ENCODE measurements around the gene FADS6. TPM values are rescaled to one million over a fixed set of nuclear protein-coding genes. Genes with fewer than 3 reads are reported as not detected.

FADS6 gene
- total RNA-seq, 4 donors from 2014 or later, result 0.19 to 6.0 (median 1.9) TPM

GRCh38 chr17:74904687-74905409, 11.4 kb upstream of the FADS6 start:
- WGBS, 2 donors, result 73 to 86% methylated on average over 5 to 7 of the region's 7 CpGs
- no peaks in the 10 kb centered on the region for H3K9me3 ChIP-seq
- peaks cover 0 to 44% (median 0%) of the 10 kb centered on the region in 4 donors for H3K27me3 ChIP-seq
- TF ChIP-seq POLR2A (IDR thresholded peaks at IDR 0.05) (no peak), CTCF (IDR thresholded peaks at IDR 0.05) (no peak)
- peaks cover 6 to 41% (median 15%) of the 10 kb centered on the region in 3 donors for H3K4me1 ChIP-seq
- DNase-seq, result no peak
- intact Hi-C loops (cut with DNase I), result no loop called here
- no peaks in the 10 kb centered on the region for H3K36me3 ChIP-seq
- no peak overlapping the region for H3K4me3 ChIP-seq
- no peak overlapping the region for H3K27ac ChIP-seq

GRCh38 chr17:74903671-74904070, 10.2 kb upstream of the FADS6 start:
- no peaks in the 10 kb centered on the region for H3K9me3 ChIP-seq
- no peak overlapping the region for H3K4me3 ChIP-seq
- intact Hi-C loops (cut with DNase I), result no loop called here
- H3K27ac ChIP-seq, result no peak overlapping the region
- WGBS, 2 donors, result 54 to 56% methylated on average over 3 to 4 of the region's 6 CpGs
- TF ChIP-seq CTCF (IDR thresholded peaks at IDR 0.05) (no peak), POLR2A (IDR thresholded peaks at IDR 0.05) (no peak)
- H3K4me1 ChIP-seq, result peaks cover 5 to 39% (median 11%) of the 10 kb centered on the region in 3 donors
- peaks cover 0 to 44% (median 0%) of the 10 kb centered on the region in 4 donors for H3K27me3 ChIP-seq
- no peak for DNase-seq
- H3K36me3 ChIP-seq, result no peaks in the 10 kb centered on the region

- TF ChIP-seq CTCF (IDR thresholded peaks at IDR 0.05), result no peak
- no peak for TF ChIP-seq POLR2A (IDR thresholded peaks at IDR 0.05)
- intact Hi-C loops (cut with DNase I), result no loop called here
Observed at GRCh38 chr17:74903034-74903433, 9.6 kb upstream of the FADS6 start.

GRCh38 chr17:74901353-74902135, 8.1 kb upstream of the FADS6 start:
- WGBS, 2 donors, result 67 to 71% methylated on average over 12 to 14 of the region's 14 CpGs
- intact Hi-C loops (cut with DNase I), result no loop called here

More at GRCh38 chr17:74903034-74903433, 9.6 kb upstream of the FADS6 start:
- Histone ChIP-seq H3K27me3 (peaks cover 0 to 44% (median 0%) of the 10 kb centered on the region in 4 donors), H3K27ac (no peak overlapping the region), H3K36me3 (no peaks in the 10 kb centered on the region), H3K4me1 (peaks cover 0 to 39% (median 5%) of the 10 kb centered on the region in 3 donors), H3K4me3 (no peak overlapping the region), H3K9me3 (no peaks in the 10 kb centered on the region)
- 89 to 92% methylated on average over 7 to 9 of the region's 9 CpGs for WGBS, 2 donors
- no peak for DNase-seq

More at GRCh38 chr17:74901353-74902135, 8.1 kb upstream of the FADS6 start:
- peaks cover 0 to 40% (median 0%) of the 10 kb centered on the region in 4 donors for H3K27me3 ChIP-seq
- H3K9me3 ChIP-seq, result no peaks in the 10 kb centered on the region
- peaks cover 0 to 25% (median 0%) of the 10 kb centered on the region in 3 donors for H3K4me1 ChIP-seq
- no peak overlapping the region for H3K4me3 ChIP-seq
- TF ChIP-seq CTCF (IDR thresholded peaks at IDR 0.05), result no peak
- no peak for TF ChIP-seq POLR2A (IDR thresholded peaks at IDR 0.05)
- H3K27ac ChIP-seq, result no peak overlapping the region
- DNase-seq, result no peak
- no peaks in the 10 kb centered on the region for H3K36me3 ChIP-seq
